D721Med (cell line): Measurements from ENCODE around the gene ABLIM3.

Experiments
- DNase-seq: peaks from one replicate; pipeline ENCODE4 v3.0.0; 2011; ENCODE audit warnings: low spot score; ENCODE audit not compliant: insufficient read length
- FAIRE-seq: peaks from 2 replicates; lab custom pipeline; 2011; peaks lifted over from hg19 to GRCh38; lab: Jason Lieb, UNC
- TF ChIP-seq, protein P1 (sequence below): IDR thresholded peaks from 2 replicates; pipeline ENCODE4 v1.5.1; 2012; ENCODE audit warnings: mild to moderate bottlenecking, control low read depth; ENCODE audit not compliant: insufficient read depth; ENCODE audit errors: missing control alignments

Gene ABLIM3

GRCh38 chr5:149141224-149141956, at the start of gene ABLIM3:
ABLIM3 (plus strand) TSS chr5:149141493; CDS start chr5:149142096, 603 bp downstream.
- FAIRE-seq (no peak), DNase-seq (peak; percentile 30)
- TF ChIP-seq, protein P1, sequence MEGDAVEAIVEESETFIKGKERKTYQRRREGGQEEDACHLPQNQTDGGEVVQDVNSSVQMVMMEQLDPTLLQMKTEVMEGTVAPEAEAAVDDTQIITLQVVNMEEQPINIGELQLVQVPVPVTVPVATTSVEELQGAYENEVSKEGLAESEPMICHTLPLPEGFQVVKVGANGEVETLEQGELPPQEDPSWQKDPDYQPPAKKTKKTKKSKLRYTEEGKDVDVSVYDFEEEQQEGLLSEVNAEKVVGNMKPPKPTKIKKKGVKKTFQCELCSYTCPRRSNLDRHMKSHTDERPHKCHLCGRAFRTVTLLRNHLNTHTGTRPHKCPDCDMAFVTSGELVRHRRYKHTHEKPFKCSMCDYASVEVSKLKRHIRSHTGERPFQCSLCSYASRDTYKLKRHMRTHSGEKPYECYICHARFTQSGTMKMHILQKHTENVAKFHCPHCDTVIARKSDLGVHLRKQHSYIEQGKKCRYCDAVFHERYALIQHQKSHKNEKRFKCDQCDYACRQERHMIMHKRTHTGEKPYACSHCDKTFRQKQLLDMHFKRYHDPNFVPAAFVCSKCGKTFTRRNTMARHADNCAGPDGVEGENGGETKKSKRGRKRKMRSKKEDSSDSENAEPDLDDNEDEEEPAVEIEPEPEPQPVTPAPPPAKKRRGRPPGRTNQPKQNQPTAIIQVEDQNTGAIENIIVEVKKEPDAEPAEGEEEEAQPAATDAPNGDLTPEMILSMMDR = peak; percentile 77

DNA sequence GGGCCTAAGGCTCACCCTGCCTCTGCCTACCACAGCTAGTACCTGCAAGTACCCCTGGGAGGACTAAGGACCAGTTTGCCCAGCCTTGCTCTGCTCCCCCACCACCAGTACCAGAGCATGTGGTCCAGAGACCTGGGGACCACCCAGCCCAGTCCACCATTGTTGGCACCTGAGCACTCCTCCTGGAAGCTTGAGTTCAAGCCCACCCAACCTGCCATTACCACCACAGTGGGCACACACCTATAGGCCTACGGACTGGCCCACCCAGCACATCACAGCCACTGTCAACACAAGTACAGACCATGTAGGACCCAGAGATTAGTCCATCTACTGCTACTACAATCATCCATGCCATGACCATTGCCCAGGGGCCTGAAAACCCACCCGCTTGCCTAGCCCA, 47.7 kb upstream of the ABLIM3 start:
- DNase-seq (no peak), FAIRE-seq (no peak)
- TF ChIP-seq, protein P1 = no peak

- no peak for FAIRE-seq
- TF ChIP-seq, protein P1 = no peak
- no peak for DNase-seq
These were observed 46.3 kb upstream of the ABLIM3 start for GRCh38 chr5:149094996-149095395.

DNA sequence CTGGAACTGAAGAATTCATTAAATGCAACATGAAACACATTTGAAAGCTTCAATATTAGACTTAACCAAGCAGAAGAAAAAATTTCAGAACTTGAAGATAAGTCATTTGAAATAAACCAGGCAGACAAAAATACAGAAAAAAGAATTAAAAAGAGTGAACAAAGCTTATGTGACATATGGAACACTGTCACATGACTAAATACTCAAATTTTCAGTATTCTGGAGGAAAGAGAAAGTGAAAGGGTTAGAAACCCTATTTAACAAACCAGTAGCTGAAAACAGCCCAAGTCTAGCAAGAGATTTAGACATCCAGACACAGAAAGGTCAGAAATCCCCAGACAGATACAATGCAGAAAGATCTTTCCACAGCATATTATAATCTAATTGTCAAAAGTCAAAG, 41.4 kb upstream of the ABLIM3 start:
- DNase-seq (no peak), FAIRE-seq (no peak)
- TF ChIP-seq, protein P1 = no peak

DNA sequence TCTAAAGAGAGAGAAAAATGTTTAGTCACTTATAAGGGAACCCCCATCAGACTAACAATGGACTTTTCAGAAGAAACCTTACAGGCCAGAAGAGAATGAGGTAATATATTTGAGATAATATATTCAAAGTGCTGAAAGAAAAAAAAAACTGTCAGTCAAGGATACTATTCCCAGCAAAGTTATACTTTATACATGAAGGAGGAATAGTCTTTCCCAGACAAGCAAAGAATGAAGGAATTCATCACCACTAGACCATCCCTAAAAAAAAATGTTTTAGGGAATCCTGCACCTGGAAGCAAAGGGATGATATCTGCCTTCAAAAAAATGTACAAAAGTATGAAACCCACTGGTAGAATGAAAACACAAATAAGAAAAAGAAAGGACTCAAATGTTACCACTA, 41.0 kb upstream of the ABLIM3 start:
- FAIRE-seq = no peak
- DNase-seq = no peak
- TF ChIP-seq, protein P1 = no peak

- TF ChIP-seq, protein P1 = no peak
- FAIRE-seq (no peak), DNase-seq (no peak)
These were observed 32.5 kb upstream of the ABLIM3 start for GRCh38 chr5:149108651-149109280.

GRCh38 chr5:149110406-149110805, 30.9 kb upstream of the ABLIM3 start:
- TF ChIP-seq, protein P1 = no peak
- FAIRE-seq (no peak), DNase-seq (no peak)
